Left lobe of liver (tissue), 2 donors: ENCODE results near the gene FRMD4A. TPM values are rescaled to one million over a fixed set of nuclear protein-coding genes. Genes with fewer than 3 reads are reported as not detected.
A peak's percentile ranks its signal among the peaks of the same experiment; 100 is the strongest.

Experiments used
- ATAC-seq: fragments of 200-7000 bp; cut with Tn5 transposase; one replicate; pipeline ENCODE4 v1.9.1; 2020; ENCODE audit warnings: mild to moderate bottlenecking, moderate library complexity
- DNase-seq: peaks from one replicate; pipeline ENCODE4 v3.0.0-alpha.2; 2020; ENCODE audit warnings: low spot score
- total RNA-seq: library from RNA; stranded (reverse); gene quantifications from one replicate; pipeline ENCODE4 v1.2.1, GENCODE V29; 2021
- donor health status: DM: no; HTN: no; CAD: no; lungs with moderate emphysema.
- donor health status: DM: no; HTN: yes; CAD: no.

FRMD4A gene
- total RNA-seq, 1 donor from 2014 or later = 13.8 TPM

DNA sequence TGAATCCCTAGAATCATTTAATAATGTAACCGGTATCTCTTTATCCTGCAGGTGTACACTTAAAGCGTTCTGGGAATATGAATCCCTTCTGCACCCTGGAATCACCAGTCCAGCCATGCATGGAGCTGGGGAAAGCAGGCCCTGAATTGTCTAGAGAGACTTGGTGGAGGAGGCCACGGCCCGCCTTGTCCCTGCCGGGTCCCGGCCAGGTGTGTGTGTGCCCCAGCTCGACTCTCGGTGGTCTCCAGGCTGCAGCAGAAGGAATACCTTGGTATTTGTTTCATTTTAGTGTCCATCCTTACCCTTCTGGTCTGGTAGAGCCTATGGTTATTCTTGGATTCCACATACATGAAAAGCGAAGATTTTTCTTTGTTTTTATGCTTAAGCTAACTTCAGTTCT is 685.9 kb downstream of the FRMD4A start:
- ATAC-seq (no peak), DNase-seq (no peak)

DNA sequence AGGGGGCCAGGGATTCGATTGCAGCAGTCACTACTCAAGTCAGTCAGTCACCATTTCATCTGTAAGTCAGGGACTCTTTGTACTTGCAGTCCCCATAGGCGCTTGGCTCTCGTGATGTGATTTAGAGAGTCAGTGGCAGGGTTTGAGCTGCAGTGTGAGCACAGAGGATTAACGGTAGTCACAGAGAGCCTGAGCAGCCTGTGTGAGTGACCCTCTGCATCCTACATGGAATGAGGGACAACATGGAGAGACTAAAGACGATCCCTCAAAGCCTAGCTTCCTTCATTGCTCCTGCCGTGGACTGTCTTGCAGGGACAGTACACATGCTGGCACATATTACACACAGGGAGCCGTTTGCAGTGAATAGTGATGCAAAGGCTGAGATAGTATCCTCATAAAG is 687.7 kb downstream of the FRMD4A start:
- no peak for ATAC-seq
- no peak for DNase-seq

DNA sequence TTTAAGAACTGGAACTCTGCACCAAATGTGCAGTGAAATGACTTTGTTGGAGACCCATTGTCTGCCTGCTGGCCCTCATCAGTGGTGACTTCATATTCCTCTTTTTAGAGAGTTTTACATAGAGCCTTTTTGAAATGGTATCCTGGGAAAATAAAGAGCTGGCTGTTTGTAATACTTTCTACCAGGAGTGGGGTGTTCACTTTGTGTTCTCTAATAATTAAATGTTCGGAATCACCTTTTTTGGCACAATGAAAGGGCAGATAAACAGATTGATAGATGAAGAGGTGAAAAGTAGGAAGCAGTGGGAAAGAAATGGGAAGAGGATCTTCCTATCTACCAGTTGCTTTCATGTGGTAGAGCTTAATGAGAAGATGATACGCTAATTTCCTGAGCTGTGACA is 688.4 kb downstream of the FRMD4A start:
- DNase-seq (no peak), ATAC-seq (no peak)

DNA sequence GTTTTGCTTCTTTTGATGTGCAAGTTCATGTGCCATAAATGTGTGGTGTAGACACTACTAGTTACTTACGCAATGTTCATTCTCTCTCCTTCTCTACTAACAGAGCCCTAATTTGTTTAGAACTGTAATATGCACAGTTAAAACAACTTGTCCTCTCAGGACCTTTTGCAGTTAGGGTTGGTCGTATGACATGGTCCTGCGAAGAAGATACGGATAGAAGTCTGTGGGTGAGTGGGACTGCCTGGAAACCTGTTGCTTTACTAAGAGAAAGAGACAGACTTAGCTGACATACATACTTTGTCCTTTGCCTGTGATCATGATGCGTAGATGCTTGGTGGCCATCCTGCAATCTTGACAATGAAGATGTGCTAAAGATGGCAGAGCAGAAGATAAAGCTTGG is 692.8 kb downstream of the FRMD4A start:
- DNase-seq = no peak

DNA sequence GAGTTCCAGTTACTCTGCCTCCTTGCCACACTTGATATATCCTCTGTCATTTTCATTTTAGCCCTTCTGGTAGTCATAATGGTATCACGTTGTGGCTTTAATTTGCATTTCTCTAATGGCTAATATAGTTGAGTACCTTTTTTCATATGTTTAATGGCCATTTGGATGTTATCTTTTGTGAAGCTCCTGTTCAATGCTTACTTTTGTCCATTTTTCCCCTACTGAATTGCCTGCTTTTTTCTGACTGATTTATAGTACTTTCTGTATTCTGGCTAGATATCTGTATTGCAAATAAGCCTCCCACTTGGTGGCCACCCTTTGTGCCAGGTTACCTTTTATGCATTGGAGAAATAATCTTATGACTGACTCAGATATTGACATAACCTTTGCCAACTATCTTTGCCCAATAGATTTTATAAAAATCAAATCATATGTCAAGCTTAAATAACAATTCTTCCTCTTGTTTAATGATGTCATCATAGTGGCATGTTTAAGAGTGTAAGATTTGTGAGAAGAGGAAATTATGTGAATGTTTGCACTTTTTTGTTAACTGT is 693.3 kb downstream of the FRMD4A start:
- DNase-seq = no peak

More for the DNA sequence above, 692.8 kb downstream of the FRMD4A start:
- ATAC-seq = no peak

DNA sequence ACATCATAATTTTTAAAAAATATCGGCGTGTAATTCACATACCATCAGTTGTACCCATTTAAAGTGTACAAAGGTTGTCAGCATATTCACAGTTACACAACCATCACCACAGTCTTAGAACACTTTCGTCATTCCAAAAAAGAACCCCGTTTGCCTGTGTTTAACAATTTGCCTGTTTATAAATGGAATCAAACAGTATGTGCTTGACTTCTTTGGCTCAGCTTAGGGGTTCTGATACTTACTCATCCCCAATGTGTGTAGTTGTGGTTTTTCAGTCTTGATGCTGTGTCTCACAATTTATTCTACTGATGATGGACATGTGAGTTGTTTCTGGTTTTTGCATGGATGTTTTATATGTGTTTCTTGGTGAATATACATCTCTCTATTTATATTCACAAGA is 693.9 kb downstream of the FRMD4A start:
- ATAC-seq (no peak), DNase-seq (no peak)

More for the DNA sequence above, 693.3 kb downstream of the FRMD4A start:
- ATAC-seq = no peak

DNA sequence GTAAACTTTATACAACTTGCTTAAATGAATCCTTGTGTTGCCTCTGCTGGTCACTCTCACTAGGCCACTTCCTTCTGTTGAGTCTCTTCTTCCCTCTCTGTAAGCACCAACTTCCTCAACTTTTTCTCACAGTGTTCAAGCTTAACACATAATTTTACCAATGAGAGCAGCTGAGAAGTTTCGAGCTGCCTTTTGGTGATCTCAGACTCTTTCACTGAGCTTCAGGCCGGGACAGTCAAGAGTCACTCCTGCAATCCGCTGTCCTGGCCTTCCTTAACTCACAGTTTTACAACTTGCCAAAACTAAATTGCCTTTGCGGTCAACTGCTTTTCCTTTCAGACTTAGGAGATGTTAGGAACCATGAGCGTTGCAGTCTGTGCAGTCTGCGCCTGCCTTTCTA is 696.5 kb downstream of the FRMD4A start:
- DNase-seq (no peak), ATAC-seq (peak; percentile 30)

DNA sequence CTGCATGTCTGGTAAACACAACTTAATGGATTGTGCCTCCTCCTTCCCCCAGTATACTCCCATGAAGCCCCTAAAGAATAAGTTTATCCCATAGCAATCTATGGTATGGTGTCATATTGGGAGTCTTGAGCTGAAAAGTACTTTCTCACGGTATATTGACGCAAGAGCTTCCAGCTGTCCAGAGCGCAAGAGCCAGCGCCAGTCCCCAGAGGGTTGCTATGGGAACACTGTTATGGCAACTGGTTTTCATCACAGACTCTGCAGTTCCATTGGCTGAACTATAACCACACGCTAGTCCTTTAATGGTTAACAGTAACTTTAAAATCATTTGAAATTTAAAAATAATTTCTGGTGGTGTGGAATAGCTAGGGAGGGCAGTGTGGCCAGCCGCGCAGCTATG is 697.0 kb downstream of the FRMD4A start:
- ATAC-seq (peak; percentile 20), DNase-seq (no peak)

DNA sequence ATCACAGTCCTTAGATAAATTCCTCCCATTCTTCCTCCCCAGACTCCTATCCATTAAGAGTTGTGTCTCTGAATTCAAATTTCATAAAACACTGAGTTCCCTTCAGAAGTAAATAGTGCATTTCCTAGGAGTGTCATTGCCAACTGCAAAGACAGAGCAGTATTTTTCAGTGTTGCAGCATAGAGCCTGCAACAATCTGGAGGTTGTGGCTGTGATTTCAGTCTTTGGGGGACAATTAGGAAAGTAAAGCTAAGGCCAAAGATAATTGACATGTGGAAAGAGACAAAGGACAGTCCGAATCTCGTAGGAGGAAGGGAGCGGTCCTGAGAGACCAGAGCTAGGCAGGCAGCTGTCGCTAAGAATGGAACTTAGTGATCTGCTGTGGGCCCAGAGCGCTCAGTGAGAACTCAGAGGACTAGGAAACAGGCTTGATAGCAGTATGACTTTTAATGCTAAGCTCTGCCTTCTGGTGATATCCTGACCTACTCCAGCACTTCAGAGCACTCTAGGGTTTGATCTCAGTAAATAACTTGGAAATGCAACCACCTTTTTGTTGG is 697.8 kb downstream of the FRMD4A start:
- no peak for DNase-seq
- no peak for ATAC-seq

DNA sequence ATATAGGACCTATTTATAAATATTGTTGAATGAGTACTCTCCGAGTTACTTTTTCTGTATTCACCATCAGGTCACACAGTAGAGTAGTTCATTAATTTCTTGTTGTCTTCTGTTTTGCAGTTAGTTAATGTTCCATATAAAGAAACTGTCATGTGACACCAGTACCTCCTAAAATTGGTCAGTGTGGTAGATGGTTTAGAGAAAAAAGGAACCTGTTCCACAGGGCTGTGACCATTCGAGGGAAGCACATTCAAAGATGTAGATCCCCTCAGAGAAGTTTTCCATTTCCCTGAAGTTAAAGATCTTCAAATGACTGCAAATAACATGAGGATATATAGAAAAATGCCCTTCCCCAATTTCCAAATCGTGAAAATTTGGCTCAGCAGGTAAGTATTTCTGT is 698.3 kb downstream of the FRMD4A start:
- DNase-seq (no peak), ATAC-seq (peak; percentile 29)

DNA sequence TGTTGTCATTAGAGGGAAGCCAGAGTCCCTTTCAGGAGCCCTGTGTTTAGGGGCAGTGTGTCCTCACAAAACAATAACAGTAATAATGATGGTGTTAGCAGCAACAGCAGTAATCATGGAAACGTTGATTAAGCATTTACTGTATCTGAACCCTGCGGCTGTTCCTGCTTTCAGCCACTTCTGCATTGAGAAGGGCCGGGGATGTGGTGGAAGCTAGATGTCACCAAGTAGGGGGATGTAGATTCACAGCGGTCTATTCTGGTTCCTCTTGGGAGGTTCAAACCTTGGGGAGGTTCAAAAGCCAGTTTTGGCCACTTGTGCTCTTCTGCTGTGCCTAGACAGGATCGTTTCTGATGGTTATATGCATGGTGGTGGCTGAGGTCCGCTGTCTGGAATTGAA is 699.1 kb downstream of the FRMD4A start:
- no peak for DNase-seq
- ATAC-seq = peak; percentile 49

DNA sequence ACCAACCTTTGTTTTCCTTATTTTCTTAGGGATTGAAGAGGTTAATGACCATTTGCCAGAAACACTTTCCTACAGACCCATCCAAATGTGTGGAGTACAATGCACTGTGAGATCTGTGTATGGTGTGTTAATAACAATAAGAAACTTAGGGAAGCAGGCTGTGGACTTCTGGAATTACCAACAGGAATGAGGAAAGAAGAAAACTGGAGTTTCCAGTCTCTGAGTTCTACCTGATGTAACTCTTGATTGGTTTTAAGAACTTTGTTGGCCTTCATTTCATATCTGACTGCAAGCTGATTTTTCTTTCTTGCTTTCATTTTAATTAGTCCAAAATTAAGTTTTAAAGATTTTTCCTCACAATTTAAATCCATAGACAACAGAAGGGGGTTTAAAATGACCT is 700.5 kb downstream of the FRMD4A start:
- no peak for ATAC-seq

DNA sequence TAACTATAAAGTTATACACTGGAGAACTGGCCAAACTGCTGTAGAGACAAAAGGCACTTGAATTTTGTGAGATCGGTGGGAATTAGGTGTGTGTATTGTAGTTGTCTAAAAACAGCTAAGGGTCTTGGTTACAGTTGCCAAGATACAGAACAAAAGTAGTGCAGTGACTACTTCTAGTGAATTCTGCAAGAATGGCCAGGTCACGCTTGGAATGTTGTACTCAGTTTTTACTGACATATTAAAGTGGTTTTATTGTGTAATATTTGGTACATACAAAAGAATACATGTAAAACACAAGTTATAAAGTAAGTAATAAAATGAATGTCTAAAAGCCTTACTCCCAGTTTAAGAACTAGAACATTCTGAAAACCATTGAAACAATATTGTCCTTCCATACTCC is 701.6 kb downstream of the FRMD4A start:
- DNase-seq (no peak), ATAC-seq (no peak)

More for the DNA sequence above, 700.5 kb downstream of the FRMD4A start:
- no peak for DNase-seq

DNA sequence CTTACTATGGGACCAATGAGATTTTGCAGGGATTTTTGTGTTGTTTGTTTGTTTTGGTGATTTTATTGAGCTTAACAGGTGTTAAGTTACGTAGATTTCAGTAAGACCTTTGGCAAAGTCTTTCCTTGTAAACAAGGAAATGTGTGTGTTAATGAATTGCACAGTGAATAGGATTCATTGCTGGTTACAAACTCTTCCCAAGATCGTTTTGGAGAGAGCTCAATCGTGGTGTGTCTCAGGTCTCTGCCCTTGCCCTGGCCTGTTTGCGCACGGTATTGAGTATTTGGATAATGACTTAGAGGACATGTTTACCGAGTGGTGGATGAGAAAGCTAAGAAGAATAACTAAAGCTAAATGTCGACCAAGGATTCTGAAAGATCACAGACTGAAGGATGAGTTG is 702.1 kb downstream of the FRMD4A start:
- ATAC-seq (no peak), DNase-seq (no peak)

DNA sequence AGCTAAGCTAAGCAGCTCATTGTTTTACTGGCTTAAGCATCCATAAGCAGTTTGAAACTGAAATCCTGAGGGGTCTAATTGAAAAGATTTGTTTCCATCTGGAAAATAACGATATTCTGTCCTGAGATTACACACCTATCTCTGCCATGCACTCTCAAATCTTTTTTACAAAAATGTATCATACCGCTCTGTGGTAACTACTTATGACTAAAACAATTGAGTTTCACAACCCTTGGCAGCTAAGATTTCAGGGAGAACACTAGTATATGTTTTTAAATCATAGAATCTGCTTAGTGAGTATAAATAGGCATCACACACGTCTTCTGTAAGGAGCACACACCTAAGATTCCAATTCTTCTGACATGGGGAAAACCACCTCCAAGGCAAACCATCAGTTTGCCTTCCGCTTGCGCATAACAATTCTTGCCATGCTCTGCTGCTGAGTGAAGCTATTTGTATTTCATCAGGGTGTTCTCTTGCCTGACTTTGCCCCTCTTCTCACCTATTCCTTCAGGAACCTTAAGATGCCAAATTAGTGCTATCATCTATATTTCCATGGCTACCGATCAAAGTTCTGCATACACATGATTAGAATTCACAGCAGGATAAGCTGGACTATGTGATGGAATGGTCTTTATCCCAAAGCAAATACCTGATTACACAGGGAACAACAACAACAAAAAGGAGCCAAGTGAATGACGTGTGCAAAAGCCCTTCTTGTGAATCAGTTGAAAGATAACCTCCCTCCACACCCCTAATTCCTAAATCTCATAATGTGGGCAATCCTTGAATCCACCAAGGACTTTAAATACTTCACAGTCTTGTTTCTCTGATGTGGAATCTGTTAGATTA is 703.0 kb downstream of the FRMD4A start:
- DNase-seq = no peak
- ATAC-seq = no peak

DNA sequence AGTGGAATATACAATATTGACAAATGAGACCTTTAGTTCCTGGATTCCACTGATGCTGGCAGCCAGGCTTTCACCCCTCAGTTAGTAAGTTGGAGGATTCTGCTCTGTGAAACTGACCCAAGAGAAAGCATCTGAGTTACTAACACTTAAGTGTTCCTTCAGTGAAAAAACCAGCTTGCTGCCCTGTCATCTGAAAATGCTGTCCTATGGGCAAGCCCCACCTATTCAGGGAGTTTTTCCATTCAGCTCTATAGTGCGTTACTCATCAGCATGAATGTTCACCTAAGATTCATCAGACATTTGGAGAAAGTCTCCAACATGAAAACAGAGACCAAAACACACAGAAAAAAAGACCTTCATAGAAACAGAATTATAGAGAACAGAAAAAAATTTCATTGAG is 706.1 kb downstream of the FRMD4A start:
- DNase-seq (no peak), ATAC-seq (no peak)

DNA sequence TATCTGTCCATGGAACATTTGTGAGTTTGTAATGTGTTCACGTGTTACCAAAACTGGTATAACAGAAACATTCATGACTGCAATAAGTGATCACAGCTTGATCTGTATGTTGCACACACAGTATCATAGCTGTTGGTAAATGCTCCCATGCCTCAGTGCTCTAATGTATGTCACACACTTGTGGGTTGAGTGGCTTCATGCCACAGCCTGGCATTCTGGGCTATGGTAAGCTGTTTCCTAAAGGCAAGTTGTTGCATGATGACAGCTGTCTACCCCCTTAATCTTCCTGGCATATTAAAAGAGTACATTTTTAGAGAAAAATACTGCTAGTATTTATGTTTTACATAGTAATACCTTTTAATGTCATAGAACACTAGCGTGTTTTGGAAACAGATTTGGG is 708.8 kb downstream of the FRMD4A start:
- ATAC-seq (no peak), DNase-seq (no peak)

DNA sequence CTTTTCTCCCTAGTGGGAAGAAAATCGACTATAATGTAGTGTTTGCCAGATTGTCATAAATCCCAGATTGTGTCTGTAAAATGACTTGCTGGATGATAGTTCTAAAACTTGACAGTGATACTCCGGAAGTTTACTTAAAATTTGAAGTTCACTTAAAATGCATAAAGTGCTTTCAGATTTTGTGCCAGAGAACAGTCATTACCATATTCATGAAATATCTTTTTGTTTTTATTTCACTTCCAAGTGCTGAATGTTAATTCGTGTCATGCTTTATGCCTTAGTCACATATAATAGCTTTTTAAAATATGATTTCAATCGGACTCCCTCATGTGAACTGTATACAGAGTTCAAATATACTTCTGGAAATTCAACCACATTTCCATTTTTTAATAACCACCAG is 713.6 kb downstream of the FRMD4A start:
- DNase-seq = no peak
- no peak for ATAC-seq

DNA sequence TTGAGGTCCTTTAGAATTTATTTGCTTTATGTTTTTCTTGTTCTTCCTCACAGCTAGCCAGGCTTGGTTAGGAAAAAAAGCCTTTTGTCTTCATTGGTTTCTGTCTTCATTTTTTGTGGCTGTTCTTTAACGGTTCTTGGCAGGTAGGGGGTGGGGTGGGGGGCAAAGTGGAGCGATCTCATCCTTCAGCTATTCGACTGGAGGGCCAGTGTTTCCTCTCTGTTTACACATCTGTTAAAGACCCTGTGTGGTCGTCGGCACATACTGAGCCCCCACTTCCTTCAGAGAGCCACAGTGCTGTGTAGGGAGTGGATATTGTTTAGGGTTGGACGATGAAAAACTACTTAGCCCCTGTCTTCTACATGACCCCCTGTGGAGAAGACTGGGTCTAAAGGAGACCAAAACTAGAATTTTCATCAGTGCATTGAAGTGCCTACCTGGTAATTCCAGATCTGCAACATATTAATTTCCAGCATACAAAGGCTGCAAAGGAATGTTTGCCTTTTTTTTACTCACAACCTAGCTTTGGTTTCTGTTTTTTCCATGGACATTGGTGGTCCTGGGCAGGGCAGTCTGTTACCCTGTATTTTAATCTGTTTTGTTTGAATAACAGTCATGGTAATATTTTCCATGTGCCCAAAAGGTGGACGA is 714.9 kb downstream of the FRMD4A start:
- ATAC-seq = no peak
- no peak for DNase-seq

DNA sequence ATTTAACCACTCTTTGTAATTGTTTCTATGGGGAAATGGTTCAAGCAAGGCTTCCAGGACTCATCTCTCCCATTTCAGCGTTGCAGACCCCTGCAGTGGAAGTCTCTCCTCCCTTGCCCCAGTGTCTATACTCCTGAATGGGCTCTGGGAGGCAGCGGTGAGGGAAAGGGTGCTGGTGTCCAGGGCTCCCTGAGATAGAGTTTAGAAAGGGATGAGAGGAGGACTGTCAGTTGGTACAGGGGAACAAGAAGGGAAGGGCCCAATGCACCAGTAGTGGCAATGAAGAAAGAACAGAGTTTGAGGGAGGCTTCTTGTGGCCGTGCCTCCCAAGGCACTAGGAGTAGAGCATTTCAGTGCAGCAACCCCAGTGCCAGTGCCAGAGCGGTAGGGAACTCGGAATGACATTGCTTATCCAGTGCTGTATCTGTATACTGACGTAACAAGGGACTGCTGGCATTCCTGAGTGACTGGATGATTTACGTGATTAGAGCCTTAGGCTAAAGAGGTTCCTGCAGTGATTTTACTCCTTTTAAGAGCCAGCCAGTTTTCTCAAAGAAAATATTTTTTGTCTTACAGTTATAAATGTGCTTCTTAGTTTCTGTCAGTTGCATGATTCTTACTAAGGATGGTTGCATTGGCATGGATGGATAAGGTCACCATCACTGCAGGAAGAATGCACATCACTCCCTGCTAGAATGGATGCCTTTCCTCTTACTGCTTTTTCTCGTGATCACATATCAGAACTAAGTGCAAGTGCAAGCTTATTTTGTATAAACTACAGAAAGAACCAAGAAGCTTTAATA is 716.0 kb downstream of the FRMD4A start:
- no peak for ATAC-seq

DNA sequence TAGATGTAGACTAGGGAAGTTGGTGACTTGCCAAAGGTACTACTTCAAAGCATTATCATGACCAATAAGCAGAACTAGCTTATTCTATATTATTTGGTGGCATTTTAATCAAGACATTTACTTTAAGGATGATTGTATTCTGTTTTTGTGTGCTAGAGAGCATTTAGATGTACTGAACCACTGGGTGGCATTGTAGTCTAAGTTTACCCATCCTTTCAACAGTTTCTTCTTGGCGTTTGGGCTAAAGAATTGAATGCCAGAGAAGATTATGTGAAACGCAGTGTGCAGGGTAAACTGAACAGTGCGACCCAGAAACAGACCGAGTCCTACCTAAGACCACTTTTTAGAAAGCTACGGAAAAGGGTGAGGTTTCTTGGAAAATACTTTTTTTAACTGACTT is 717.2 kb downstream of the FRMD4A start:
- DNase-seq (no peak), ATAC-seq (peak; percentile 36)

More for the DNA sequence above, 716.0 kb downstream of the FRMD4A start:
- no peak for DNase-seq
